Hippocampal formation (tissue), 2 donors: ENCODE data around the gene NUCB2.
"Not testable (repeated sequence)": the region's sequence is repeated elsewhere in the genome, so short reads cannot be mapped to it uniquely, and the experiment has no call there.

Experiments used
- DNase-seq, 2 donors: peaks; one replicate each; lab custom pipeline; 2025; lab: John Stamatoyannopoulos, UW

Gene NUCB2

GRCh38 chr11:17276236-17277023, at the start of gene NUCB2:
Gene NUCB2, plus strand, starts transcription at chr11:17276739. Its CDS starts 18,585 bp downstream, at chr11:17295324.
- DNase-seq: peak; percentile 94 to 97

GRCh38 chr11:17228186-17228925, 48.2 kb upstream of the NUCB2 start:
- DNase-seq: not testable (repeated sequence)

DNA sequence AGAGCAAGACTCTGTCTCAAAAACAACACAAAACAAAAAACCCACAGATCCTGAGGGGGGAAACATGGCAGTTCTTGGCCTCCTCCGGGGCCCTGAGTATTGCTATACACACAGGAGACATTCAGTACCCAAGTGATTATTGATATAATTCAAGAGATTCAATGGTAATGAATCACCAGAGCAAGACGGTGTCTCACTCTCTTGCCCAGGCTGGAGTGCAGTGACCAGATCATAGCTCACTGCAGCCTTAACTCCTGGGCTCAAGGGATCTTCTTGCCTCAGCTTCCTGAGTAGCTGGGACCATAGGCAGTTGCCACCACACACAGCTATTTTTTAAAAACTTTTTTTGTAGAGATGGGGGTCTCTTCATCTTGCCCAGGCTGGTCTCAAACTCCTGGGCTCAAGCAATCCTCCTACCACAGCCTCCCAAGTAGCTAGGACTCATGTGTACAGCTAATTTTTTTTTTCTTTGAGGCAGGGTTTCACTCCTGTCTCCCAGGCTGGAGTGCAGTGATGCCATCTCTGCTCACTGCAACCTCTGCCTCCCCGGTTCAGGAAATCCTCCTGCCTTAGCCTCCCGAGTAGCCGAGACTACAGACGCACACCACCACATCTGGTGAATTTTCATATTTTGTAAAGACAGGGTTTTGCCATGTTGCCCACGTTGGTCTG, 46.9 kb upstream of the NUCB2 start:
- no peak for DNase-seq

DNA sequence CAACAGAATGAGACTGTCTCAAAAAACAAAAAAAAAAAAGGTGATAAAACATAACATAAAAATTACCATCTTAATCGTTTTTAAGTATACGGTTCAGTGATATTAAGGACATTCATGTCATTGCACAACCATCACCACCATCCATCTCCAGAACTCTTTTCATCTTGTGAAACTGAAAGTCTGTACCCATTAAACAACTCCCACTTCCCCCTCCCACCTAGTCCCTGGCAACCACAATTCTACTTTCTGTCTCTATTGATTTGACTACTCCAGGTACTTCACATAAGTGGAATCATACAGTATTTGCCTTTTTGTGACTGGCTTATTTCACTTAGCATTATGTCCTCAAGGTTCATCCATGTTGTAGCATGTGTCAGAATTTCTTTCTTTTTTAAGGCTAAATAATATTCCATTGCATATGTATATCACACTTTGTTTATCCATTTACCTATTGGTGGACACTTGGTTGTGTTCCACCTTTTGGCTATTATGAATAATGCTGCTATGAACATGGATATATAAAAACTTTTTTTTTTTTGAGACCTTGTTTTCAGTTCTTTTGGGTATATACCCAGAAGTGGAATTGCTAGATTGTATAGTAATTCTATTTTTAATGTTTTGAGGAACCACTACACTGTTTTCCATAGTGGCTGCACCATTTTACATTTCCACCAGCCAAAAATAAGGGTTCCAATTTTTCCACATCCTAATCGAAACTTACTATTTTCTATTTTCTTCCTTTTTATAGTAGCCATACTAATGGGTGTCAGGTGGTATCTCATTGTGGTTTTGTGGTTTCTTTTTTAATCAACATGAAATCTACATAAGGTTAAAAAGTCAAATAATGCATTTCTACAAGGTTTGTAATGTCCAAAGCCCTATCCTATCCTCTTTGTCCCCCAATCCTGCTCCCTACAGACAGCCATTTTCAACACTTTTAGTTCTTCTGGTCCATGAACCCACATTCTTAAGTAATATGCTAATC, 45.4 kb upstream of the NUCB2 start:
- DNase-seq: no peak

- no peak for DNase-seq
Measured at GRCh38 chr11:17233101-17233500, 43.4 kb upstream of the NUCB2 start.

- DNase-seq: no peak
Measured at GRCh38 chr11:17238377-17238776, 38.2 kb upstream of the NUCB2 start.

GRCh38 chr11:17239927-17240326, 36.6 kb upstream of the NUCB2 start:
- not testable (repeated sequence) for DNase-seq

- no peak for DNase-seq
Measured at GRCh38 chr11:17240780-17241179, 35.8 kb upstream of the NUCB2 start.

DNA sequence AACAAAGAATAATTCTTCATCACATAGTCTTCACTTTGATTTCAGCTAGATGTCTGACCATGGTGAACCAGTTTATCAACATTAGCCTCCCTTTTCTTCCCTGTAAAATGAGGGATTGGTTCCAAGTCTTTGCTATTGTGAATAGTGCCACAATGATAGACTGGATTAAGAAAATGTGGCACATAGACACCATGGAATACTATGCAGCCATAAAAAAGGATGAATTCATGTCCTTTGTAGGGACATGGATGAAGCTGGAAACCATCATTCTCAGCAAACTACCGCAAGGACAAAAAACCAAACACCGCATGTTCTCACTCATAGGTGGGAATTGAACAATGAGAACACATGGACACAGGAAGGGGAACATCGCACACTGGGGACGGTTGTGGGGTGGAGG, 33.6 kb upstream of the NUCB2 start:
- DNase-seq: not testable (repeated sequence)

DNA sequence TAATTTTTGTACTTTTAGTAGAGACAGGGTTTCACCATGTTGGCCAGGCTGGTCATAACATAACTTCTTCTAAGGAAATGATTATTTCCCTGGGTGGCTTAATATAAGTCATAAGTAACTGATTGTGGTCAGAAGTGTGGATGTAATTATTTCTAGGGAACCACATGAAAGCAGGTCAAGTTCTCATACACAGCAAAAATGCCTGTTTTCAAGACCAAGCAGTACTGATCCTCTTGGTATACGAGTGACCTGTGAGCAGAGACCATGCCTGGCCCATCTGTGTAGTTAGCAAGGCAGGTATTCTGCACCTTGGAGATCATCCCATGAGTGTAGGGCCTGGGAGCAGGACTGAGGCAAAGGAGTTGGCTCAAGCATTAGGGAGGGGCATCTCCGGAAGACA, 32.5 kb upstream of the NUCB2 start:
- no peak for DNase-seq

GRCh38 chr11:17250561-17251350, 25.8 kb upstream of the NUCB2 start:
- no peak for DNase-seq

GRCh38 chr11:17252704-17253103, 23.8 kb upstream of the NUCB2 start:
- no peak for DNase-seq

DNA sequence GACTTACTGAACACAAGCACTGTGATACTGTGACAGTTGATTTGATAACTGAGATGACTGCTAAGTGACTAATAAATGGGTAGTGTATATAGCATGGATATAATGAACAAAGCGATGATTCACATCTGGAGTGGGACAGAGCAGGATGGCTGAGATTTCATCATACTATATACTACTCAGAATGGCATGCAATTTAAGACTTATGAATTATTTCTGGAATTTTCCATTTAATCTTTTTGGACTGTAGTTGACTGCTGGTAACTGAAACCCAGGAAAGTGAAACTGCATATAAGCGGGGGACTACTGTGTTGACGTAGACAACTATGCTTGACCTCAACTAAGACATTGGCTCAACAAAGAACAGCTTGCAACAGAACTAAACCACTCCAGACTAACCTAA, 20.0 kb upstream of the NUCB2 start:
- no peak for DNase-seq

DNA sequence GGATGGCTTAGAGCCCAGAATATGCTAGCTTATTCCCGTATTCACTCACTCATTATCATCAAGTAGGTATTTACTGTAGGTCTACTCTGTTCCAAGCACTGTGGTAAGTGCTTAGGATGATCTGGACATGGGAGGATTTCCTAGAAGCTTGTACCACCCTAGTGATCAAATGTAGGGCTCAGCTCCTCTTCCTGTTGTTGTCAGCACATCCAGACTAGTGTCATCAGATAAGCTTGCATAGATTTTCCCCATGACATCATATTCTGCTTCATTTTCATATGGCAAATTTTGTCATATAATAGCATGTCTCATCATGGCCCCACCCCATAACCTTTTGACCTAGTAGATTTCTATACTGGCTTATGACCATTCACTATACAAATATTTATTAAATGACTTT, 19.3 kb upstream of the NUCB2 start:
- no peak for DNase-seq

- no peak for DNase-seq
Measured at GRCh38 chr11:17258670-17259069, 17.9 kb upstream of the NUCB2 start.

- no peak for DNase-seq
Measured at GRCh38 chr11:17259519-17259918, 17.0 kb upstream of the NUCB2 start.

DNA sequence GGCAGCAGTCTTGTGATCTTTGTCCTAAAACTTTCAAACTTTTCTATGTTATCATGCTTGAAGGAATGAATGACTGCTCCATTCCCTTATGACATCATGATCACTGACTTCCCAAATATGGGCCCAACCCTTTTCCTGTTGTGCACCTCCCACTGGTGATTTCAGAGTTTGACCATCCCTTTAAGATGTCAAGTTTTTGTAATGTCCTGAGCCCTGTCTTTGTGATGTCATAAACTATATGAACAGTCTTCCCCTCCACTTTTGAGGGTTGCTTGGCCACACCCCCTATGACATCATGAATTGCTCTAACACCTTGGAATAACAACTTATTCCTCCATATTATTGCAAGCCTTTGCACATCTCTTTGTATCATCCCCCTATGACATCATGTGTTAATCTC, 16.5 kb upstream of the NUCB2 start:
- DNase-seq: no peak

DNA sequence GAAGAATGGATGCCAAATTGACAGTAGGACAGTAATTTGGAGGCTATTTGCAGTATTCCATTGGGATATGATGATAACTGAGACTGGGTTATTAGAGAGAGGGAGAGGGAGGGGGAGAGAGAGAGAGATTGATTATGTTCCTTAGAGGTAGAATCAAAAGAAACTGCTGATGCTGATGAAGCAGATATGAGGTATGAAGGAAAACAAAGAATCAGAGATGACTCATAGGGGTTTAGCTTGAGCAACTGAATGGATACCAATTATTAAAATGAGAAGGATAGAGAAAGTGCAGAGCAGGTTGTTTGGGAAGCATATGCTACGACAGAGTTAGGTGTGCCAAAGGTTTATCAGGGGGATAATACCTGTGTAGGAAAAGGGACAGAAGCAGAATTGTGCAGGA, 12.8 kb upstream of the NUCB2 start:
- no peak for DNase-seq

DNA sequence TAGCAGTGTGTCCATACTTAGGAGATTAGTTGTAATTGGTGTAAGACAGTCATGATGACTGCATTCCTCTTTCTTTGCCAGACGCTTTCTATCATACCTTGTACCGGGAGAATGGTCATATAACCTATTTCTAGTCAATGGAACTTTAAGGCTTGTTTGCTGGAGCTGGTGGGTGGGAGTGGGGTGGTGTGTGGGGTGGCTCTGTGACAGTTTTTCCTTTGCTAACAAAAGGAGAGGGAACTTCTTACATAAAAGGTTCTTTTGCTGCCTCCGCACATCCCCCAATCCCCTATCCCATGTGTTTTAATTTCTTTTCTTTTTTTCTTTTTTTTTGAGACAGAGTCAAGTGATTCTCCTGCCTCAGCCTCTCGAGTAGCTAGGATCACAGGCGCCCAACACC, 9.8 kb upstream of the NUCB2 start:
- no peak for DNase-seq

GRCh38 chr11:17267576-17267975, 9.0 kb upstream of the NUCB2 start:
- no peak for DNase-seq

DNA sequence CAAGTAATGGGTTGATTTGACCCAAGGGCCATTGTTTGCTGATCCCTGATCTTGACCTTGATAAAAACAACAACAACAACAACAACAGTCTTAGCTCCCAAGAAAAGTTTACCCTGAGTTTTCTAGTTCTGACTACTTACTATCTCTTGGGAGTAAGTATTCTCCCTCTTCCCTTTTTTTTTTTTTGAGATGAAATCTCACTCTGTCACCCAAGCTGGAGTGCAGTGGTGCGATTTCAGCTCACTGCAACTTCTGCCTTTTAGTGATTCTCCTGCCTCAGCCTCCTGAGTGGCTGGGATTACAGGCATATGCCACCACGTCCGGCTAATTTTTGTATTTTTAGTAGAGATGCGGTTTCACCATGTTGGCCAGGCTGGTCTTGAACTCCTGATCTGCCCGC, 8.0 kb upstream of the NUCB2 start:
- not testable (repeated sequence) for DNase-seq
